GM06990 (cell line): Measurements from ENCODE around the gene ZNF181.
"Not testable (repeated sequence)": the region's sequence is repeated elsewhere in the genome, so short reads cannot be mapped to it uniquely, and the experiment has no call there.

Experiments used
- DNase-seq: peaks from one replicate; pipeline ENCODE4 v3.0.0-alpha.2; 2011; ENCODE audit not compliant: insufficient read length; ENCODE audit errors: extremely low read depth
- H3K27me3 ChIP-seq: replicated peaks from 2 replicates; pipeline ENCODE4 v1.6.0; 2011; ENCODE audit warnings: low read length; ENCODE audit not compliant: control insufficient read depth, insufficient read depth
- H3K36me3 ChIP-seq: 2 replicates; pipeline ENCODE4 v1.5.1; 2011; ENCODE audit warnings: low read length; ENCODE audit not compliant: control insufficient read depth, insufficient read depth
- H3K4me3 ChIP-seq: replicated peaks from 2 replicates; pipeline ENCODE4 v1.5.1; 2011; ENCODE audit warnings: low read depth, mild to moderate bottlenecking, control low read depth, low read length
- CTCF ChIP-seq: IDR thresholded peaks from 2 replicates; pipeline ENCODE4 v1.5.1; 2011; ENCODE audit warnings: low read length, control low read depth, mild to moderate bottlenecking, inconsistent platforms; ENCODE audit not compliant: insufficient read depth, poor library complexity, severe bottlenecking

ZNF181 gene

DNA sequence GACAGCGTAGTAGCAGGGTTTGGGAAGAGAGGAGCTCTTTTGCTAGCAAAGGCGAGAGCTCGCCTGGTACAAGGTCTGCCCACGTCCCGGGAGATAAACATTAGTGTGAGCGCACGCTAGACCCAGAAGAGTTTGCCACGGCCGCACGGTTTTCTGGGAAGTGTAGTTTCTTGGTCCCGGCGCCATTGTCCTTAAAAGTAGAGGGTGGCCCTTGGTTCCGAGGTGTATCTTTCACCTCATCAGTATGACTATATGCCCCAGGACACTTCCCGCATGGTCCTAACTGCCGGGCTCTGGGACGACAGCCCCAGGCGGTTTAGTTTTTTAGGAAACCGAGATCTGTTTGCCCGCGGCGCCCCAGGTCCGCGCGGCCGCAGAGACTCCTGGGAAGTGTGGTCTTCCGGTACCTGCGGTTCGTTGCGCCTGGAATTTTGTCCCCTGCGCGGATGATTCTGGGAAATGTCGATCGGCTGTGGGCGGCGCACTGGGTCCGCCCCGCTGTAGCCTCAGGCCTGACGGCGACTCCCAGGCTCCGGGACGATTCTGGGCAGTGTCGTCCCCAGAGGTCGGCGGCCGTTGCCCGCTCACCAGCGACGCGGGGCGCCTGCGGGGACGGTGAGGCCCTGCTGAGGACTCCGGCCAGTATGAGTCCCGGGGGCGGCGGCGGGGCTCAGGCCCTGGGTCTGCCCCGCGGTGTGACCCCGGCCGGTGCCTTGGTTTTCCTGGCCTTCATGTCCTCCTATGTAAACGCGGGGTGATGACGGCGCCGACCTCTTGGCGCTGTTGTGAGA is at the start of gene ZNF181:
TSS of gene ZNF181 (plus strand) at position 498 of the 791 bp plus-strand sequence. CDS start 795 bp downstream, outside the sequence.
- no peak for TF ChIP-seq CTCF
- peak; percentile 87 for DNase-seq

DNA sequence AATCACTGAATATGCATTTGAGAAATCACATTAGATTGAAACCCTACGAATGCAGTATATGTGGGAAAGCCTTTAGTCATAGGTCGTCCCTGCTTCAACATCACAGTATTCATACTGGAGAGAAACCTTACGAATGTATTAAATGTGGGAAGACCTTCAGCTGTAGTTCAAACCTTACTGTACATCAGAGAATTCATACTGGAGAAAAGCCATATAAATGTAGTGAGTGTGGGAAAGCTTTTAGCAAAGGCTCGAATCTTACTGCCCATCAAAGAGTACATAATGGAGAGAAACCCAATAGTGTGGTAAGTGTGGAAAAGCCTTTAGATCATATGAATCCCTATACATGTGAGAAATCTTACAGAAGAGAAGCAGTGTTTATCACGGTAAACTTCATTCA is 48.8 kb upstream of the ZNF181 start:
- H3K36me3 ChIP-seq, H3K27me3 ChIP-seq, DNase-seq, H3K4me3 ChIP-seq: not testable (repeated sequence)

More for the DNA sequence above, at the start of gene ZNF181:
- H3K4me3 ChIP-seq, result peak within 1 kb of the TSS; percentile 83
- H3K36me3 ChIP-seq, result no peaks in the 10 kb centered on the region
- H3K27me3 ChIP-seq, result no peaks in the 10 kb centered on the region

- TF ChIP-seq CTCF, result no peak
- H3K4me3 ChIP-seq, result no peak overlapping the region
- H3K27me3 ChIP-seq, result no peaks in the 10 kb centered on the region
- DNase-seq, result no peak
- H3K36me3 ChIP-seq, result no peaks in the 10 kb centered on the region
Observed at GRCh38 chr19:34686455-34686854, 47.6 kb upstream of the ZNF181 start.

DNA sequence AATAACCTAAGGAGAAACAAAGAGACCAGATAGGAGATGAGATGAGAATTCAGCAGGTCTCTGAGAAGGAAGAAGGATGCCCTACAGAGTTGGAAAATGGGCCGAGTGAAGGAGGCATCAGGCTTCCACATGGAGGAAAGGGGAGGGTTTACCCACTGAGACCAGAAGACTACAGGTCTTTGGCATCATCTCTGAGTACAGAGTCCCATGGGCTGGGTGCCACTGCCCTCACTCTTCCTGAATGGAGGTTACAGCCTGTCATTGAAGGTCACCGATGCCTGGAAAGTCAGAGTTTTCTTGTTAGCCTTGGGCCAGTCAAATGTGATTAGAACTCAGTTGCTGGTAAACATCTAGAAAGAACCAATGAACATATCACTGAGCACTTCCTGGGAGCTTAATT is 46.7 kb upstream of the ZNF181 start:
- H3K36me3 ChIP-seq, result no peaks in the 10 kb centered on the region
- H3K4me3 ChIP-seq, result no peak overlapping the region
- DNase-seq, result no peak
- no peaks in the 10 kb centered on the region for H3K27me3 ChIP-seq
- no peak for TF ChIP-seq CTCF

DNA sequence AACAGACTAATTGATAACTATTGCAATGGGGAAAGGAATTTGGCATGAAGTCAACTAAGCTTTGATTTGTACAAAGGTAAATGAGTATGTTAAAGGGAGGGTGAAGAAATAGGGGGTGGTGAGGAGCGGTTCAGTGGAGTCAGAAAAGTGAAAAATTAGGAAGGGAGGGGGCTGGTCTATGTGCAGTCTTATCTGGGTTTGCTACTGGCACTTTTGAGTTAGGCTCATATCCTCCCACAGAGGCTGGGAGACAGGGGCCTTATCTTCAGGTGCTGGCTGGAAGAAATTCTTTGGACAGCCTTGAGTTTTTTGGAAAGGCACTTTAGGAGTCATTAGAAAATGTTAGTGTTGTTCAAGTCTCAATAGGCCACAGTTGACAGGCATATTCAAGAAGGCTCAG is 45.5 kb upstream of the ZNF181 start:
- no peak for TF ChIP-seq CTCF
- H3K27me3 ChIP-seq, result no peaks in the 10 kb centered on the region
- H3K4me3 ChIP-seq, result no peak overlapping the region
- H3K36me3 ChIP-seq, result no peaks in the 10 kb centered on the region
- no peak for DNase-seq

GRCh38 chr19:34690372-34690771 is 43.7 kb upstream of the ZNF181 start:
- TF ChIP-seq CTCF, result no peak
- no peaks in the 10 kb centered on the region for H3K27me3 ChIP-seq
- DNase-seq, result no peak
- H3K36me3 ChIP-seq, result no peaks in the 10 kb centered on the region
- H3K4me3 ChIP-seq, result no peak overlapping the region
